Endothelial cell of umbilical vein (primary cell): ENCODE results near the gene RPL37A.

ENCODE experiments used
- CTCF ChIP-seq, 2 donors: IDR thresholded peaks; 1 replicate in 1 of 2; 2 replicates in 1 of 2; pipeline ENCODE4 v1.5.1; 2011; ENCODE audit warnings: low read length in 2 of 2, mild to moderate bottlenecking in 2 of 2, moderate library complexity in 2 of 2, control low read depth in 1 of 2, inconsistent platforms in 1 of 2, low read depth in 1 of 2; ENCODE audit not compliant: insufficient read depth in 1 of 2; ENCODE audit errors: extremely low read depth in 1 of 2
- EZH2 ChIP-seq: IDR thresholded peaks from 2 replicates; pipeline ENCODE4 v1.6.1; 2012; ENCODE audit warnings: borderline replicate concordance, low read depth, mild to moderate bottlenecking, moderate library complexity, low read length, inconsistent platforms; ENCODE audit not compliant: severe bottlenecking
- FOS ChIP-seq: IDR thresholded peaks from 2 replicates; pipeline ENCODE4 v1.6.1; 2011; ENCODE audit warnings: mild to moderate bottlenecking, low read length, moderate library complexity, borderline replicate concordance; ENCODE audit not compliant: insufficient read depth
- GATA2 ChIP-seq: IDR thresholded peaks from 2 replicates; pipeline ENCODE4 v1.7.0; 2011; ENCODE audit warnings: low read depth, mild to moderate bottlenecking, moderate library complexity, mixed read lengths, low read length; ENCODE audit not compliant: insufficient read length, insufficient read depth
- JUN ChIP-seq: IDR thresholded peaks from 2 replicates; pipeline ENCODE4 v1.6.1; 2011; ENCODE audit warnings: borderline replicate concordance, low read depth; ENCODE audit not compliant: insufficient read length, insufficient read depth
- MAX ChIP-seq: IDR thresholded peaks from 2 replicates; pipeline ENCODE4 v1.6.1; 2011; ENCODE audit not compliant: insufficient read depth, insufficient read length
- MYC ChIP-seq: IDR thresholded peaks from one replicate; pipeline ENCODE4 v1.6.1; 2011; ENCODE audit warnings: mild to moderate bottlenecking, low read depth, low read length
- POLR2A ChIP-seq: IDR thresholded peaks from 2 replicates; pipeline ENCODE4 v1.6.1; 2012; ENCODE audit warnings: low read depth, mild to moderate bottlenecking, control low read depth, low read length
- POLR2AphosphoS5 ChIP-seq: IDR thresholded peaks from 2 replicates; pipeline ENCODE4 v1.6.1; 2012; ENCODE audit warnings: low read depth, mild to moderate bottlenecking, control low read depth, low read length, moderate library complexity; ENCODE audit not compliant: insufficient read depth

GRCh38 chr2:216482640-216483039, 16.0 kb upstream of the RPL37A start:
- TF ChIP-seq MAX (no peak), CTCF (IDR thresholded peaks at IDR 0.05; ENCODE audit: extremely low read depth in 1 of 2, insufficient read depth in 1 of 2, low read depth in 1 of 2, low read length in 2 of 2) (no peak), POLR2A (no peak), POLR2AphosphoS5 (no peak), EZH2 (no peak), GATA2 (no peak), MYC (no peak), FOS (no peak), JUN (no peak)
